GM19023 (cell line): ENCODE data around the gene PSENEN.
"Not testable (repeated sequence)": the region's sequence is repeated elsewhere in the genome, so short reads cannot be mapped to it uniquely, and the experiment has no call there.

Experiments
- ATAC-seq: cut with Tn5 transposase; IDR thresholded peaks from one replicate; pipeline ENCODE4 v1.9.1; 2021; ENCODE audit warnings: mild to moderate bottlenecking, moderate library complexity; ENCODE audit not compliant: unreplicated experiment

The PSENEN gene

DNA sequence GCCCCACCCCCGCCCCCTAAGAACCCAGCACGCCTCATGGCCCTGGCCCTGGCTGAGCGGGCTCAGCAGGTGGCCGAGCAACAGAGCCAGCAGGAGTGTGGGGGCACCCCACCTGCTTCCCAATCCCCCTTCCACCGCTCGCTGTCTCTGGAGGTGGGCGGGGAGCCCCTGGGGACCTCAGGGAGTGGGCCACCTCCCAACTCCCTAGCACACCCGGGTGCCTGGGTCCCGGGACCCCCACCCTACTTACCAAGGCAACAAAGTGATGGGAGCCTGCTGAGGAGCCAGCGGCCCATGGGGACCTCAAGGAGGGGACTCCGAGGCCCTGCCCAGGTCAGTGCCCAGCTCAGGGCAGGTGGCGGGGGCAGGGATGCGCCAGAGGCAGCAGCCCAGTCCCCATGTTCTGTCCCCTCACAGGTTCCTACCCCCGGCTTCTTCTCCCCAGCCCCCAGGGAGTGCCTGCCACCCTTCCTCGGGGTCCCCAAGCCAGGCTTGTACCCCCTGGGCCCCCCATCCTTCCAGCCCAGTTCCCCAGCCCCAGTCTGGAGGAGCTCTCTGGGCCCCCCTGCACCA lies 41.9 kb downstream of the PSENEN start:
- ATAC-seq: no peak

DNA sequence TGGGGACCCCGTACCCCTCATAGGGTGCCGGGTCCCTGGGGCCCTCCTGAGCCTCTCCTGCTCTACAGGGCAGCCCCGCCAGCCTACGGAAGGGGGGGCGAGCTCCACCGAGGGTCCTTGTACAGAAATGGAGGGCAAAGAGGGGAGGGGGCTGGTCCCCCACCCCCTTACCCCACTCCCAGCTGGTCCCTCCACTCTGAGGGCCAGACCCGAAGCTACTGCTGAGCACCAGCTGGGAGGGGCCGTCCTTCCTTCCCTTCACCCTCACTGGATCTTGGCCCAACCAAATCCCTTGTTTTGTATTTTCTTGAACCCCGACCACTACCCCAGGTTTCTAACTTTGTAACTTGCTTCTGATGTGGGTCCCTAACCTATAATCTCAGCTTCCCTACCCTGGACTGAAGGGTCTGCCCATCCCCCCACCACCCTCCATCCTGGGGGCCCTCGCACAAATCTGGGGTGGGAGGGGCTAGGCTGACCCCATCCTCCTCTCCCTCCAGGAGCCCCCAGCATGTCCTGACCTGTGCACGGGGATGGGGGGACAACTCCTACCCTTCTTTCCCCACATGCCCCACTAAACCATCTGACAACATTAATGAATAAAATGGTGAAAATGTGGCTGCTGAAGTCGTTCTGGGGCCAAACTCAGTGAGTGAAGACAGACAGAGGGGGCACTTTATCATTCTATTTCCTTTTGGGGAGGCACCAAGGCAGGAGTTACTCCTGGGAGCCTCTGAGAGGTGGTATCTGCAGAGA lies 42.9 kb downstream of the PSENEN start:
- no peak for ATAC-seq

DNA sequence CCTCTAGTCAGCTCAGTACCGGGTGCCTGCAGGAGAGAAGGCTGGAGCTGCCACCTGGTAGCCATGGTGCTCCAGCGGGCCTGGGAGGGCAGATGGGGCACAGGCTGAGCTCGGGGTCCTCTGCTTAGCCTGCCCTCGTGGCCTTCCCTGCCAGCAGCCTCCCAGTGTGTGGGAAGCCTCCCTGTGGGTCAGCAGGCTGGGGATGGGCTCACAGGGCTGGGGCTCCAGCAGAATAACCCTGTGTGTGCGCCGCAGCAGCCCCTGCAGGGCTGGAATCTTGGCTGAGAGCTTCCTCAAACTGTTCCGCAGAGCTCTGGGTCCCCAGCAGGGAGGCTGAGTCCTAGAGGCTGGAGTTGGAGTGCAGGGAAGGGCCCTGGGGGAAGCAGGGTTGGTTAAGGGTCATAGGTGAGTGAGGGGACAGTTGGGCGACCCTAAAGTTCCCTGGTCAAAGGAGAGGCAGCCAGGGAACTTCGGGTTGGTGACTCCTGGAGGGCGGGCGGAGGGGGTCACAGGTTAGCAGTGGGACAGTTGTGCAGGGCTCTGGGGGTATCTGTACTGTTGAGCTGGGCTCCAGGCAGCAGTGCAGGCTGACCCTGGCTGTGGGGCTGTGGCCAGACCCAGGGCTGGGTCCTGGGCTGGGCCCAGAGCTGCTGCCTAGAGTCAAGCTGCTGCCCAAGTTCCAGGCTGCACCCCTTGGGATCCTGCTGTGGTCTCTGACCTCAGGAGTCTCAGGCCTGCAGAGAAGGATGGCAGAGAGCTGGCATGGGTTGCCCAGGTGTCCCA lies 43.9 kb downstream of the PSENEN start:
- ATAC-seq: no peak

DNA sequence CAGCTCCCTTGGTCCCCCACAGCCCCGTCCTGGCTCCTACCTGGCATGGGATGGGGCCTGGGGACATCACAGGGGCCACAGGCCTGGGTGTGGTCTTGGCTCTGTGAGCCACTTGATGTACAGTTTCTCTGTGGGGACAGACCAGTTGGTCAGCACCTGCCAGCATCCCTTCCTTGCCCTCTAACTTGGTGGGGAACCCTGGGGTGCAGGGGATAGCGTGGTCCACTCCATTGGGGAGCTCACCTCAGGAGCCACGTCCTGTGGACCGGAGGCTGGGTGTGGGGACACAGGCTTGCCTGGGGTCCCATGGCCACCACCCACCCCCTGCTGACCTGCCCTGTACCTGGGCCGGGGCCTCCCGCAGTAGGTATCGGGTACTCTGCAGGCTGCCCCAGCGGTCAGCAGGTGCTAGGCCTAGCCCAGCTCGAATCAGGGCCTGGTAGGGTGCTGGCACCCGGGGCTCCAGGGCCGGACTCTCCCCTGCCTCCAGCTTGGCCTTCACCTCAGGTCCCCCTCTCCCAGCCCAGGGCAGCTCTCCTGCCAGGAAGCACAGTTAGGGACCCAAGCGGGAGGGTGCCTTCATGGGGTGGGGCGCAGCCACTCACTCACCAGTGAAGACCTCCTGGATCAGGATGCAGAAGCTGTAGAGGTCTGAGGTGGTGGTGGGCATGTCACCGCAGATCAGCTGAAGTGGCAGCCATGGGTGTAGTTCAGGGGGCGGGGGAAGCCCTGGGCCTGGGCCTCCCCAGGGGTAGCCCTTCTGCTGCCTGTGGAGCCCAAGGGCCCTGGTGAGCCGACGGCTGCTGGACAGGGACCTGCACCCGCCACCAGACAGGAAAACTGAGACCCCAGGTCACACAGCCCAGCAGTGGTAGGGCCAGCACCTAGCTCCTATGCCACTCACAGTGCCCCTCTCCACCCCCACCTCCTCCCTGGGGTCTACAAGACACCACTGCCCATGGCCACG lies 44.8 kb downstream of the PSENEN start:
- no peak for ATAC-seq

DNA sequence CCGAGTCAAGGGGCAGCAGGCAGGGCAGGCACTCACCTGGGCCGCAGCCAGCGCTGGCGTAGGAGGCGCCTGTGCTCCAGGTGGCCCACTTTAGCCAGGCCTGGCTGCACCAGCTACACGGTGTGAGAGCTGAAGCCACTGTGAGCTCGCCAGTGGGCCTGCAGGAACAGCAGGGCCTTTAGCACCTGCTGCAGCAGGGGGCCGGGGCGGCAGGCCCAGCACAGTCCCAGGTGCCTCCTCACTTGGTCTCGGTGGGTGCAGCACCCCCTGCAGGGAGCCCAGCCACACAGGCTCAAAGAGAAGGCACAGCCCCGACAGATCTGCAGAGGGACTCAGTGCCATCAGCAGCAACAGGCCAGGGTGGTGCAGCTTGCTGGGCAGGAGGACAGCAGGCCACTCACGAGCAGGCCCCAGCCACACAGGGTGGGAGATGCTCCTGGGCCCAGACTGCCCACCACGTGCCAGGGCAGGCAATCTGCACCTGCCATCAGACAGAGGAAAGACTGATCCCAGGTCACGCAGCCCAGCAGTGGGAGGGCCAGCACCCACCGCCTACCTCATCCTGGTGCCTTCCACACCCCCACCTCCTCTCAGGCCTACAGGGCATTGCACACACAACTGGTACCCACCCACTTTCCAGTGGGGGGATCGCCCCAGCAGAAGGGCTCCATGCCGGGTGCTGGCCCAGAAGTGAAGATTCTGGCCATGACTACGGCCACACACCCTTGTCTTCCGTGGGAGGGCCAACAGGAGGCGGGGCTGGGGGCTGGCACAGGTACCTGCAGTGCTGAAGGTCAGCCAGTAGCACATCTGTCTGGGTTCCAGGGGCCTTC lies 45.7 kb downstream of the PSENEN start:
- ATAC-seq: no peak

DNA sequence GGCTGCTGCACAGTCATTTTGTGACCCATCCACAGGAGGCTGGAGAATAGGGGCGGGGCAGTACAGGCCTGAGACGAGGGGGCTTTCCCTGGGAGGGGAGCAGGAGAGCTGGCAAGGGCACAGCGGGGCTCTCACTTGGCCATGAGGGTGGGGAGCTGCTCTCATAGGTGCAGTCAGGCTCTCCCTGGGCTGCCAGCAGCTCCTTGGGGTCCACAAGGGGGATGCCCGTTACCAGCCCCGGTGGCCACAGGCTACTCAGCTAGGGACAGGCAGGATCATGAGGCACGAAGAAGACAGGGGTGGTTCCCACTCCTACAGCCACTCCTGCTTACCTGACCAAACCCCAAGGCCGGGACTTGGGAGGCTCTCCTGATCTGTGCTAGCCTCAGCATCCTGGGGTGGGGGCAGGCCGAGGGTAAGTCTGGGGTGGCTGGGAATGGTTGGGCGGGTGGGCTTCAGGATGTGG lies 46.4 kb downstream of the PSENEN start:
- no peak for ATAC-seq

DNA sequence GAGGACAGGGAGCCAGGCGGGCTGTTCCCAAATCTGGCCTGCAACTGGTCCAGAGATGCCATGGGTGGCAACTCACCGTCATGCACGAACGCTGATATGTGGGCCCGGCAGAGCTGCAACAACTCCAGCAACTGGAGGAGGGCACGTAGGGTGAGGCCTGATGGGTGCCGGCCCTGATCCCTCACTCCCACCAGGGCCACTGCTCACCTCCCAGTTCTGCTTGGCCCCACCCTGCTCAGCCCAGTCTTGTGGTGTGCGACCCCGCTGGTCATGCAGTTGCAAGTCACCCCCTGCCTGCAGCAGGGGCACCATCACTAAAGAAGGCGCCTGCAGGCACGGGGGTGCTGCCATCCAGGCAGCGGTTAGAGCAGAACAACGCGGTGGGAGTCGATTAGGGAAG lies 46.9 kb downstream of the PSENEN start:
- ATAC-seq: no peak

DNA sequence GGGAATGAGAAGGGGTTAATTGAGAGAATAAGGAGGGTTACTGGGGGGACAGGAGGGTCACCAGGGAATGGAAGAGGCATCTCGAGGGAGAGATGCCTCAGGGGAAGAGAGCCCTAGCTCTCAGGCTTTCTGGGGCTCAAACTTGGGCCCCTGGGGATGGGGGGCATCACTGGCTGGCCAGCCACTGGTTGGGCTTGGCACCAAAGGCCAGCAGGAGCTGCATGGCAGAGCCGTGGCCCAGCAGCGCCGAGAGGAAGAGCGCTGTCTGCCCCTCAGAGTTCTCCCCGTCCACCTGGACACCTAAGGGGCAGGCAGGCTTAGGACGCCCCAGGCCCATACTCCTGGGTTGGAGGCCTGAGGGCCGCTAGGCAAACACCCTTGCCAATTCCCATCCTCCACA lies 47.4 kb downstream of the PSENEN start:
- no peak for ATAC-seq

DNA sequence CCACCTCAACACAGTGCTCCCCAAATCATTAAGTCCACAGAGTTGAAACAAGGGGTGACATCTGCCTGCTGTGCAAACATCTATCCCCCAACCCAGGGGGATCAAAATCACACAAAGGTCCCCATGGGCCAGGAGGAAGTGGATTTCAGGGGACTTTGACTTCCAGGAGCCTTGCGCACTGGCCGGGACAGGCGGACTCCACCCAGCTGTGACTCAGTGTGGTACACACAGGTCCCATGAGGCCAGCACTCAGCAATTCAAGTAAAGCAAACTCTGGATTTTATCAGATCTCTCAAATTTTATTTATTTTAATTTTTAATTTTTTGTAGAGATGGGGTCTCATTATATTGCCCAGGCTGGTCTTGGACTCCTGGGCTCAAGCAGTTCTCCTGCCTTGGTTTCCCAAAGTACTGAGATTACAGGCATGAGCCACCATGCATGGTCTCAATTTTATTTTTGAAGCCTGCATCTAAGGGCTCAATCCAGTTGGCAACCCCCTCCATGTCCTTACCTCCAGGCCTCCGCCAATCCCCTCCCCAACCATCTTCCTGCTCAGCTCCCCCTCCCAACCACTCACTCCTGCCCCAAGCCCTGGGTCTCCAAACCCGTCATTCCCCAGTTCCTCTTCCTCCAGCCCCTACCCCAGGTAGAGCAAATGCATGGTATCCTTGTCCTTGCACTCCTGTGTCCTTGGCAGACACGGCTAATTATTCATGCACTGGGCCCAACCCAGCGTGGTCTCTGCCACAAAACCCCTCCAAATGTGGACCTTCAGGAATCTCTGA lies 48.1 kb downstream of the PSENEN start:
- ATAC-seq: no peak

DNA sequence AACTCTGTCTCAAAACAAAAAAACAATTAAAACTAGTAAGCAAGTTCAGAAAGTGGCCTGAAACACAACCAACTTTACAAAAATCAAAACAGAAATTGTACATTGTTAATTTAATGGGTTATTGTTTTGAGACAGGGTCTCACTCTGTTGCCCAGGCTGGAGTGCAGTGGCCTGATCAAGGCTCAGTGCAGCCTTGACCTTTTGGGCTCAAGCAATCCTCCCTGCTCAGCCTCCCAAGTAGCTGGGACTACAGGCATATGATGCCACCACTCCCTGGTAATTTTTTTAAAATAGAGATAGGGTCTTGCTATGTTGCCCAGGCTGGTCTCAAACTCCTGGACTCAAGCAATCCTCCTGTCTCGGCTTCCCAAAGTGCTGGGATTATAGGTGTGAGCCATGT lies 50.1 kb downstream of the PSENEN start:
- not testable (repeated sequence) for ATAC-seq
